NCI-H2029 (cell line): Measurements from ENCODE around the gene SP8.
"Not testable (repeated sequence)": the region's sequence is repeated elsewhere in the genome, so short reads cannot be mapped to it uniquely, and the experiment has no call there.

Experiments
- DNase-seq: peaks from one replicate; lab custom pipeline; 2025; lab: John Stamatoyannopoulos, UW

SP8 gene

GRCh38 chr7:20786779-20787659, at the start of gene SP8:
Gene SP8, minus strand, starts transcription at chr7:20786886. Its CDS starts 88 bp downstream, at chr7:20786798.
- peak; percentile 30 for DNase-seq

GRCh38 chr7:20836424-20836823, 49.7 kb upstream of the SP8 start:
- DNase-seq = not testable (repeated sequence)

GRCh38 chr7:20835111-20835750, 48.5 kb upstream of the SP8 start:
- no peak for DNase-seq

GRCh38 chr7:20834656-20835055, 48.0 kb upstream of the SP8 start:
- no peak for DNase-seq

- DNase-seq = no peak
These were observed 45.3 kb upstream of the SP8 start for GRCh38 chr7:20831956-20832355.

- no peak for DNase-seq
These were observed 44.8 kb upstream of the SP8 start for GRCh38 chr7:20831451-20831850.

GRCh38 chr7:20828947-20829346, 42.3 kb upstream of the SP8 start:
- DNase-seq = peak; percentile 31

GRCh38 chr7:20827172-20827571, 40.5 kb upstream of the SP8 start:
- DNase-seq = no peak

GRCh38 chr7:20826243-20826642, 39.6 kb upstream of the SP8 start:
- no peak for DNase-seq

GRCh38 chr7:20825555-20825954, 38.9 kb upstream of the SP8 start:
- no peak for DNase-seq

GRCh38 chr7:20821390-20821789, 34.7 kb upstream of the SP8 start:
- DNase-seq = not testable (repeated sequence)

GRCh38 chr7:20816372-20816959, 29.8 kb upstream of the SP8 start:
- DNase-seq = no peak

GRCh38 chr7:20804345-20804744, 17.7 kb upstream of the SP8 start:
- no peak for DNase-seq

- DNase-seq = no peak
These were observed 13.1 kb upstream of the SP8 start for GRCh38 chr7:20799566-20800366.

GRCh38 chr7:20798694-20799121, 12.0 kb upstream of the SP8 start:
- no peak for DNase-seq

GRCh38 chr7:20798081-20798693, 11.5 kb upstream of the SP8 start:
- peak; percentile 16 for DNase-seq

GRCh38 chr7:20797462-20798080, 10.9 kb upstream of the SP8 start:
- no peak for DNase-seq

- DNase-seq = no peak
These were observed 10.4 kb upstream of the SP8 start for GRCh38 chr7:20797042-20797461.

- DNase-seq = no peak
These were observed 9.8 kb upstream of the SP8 start for GRCh38 chr7:20796500-20796899.

GRCh38 chr7:20795881-20796280, 9.2 kb upstream of the SP8 start:
- no peak for DNase-seq

- DNase-seq = no peak
These were observed 8.7 kb upstream of the SP8 start for GRCh38 chr7:20795361-20795760.
